GM06990 (cell line): ENCODE measurements around the gene DNAJA4.

Experiments used
- DNase-seq: peaks from one replicate; pipeline ENCODE4 v3.0.0-alpha.2; 2011; ENCODE audit not compliant: insufficient read length; ENCODE audit errors: extremely low read depth
- H3K27me3 ChIP-seq: replicated peaks from 2 replicates; pipeline ENCODE4 v1.6.0; 2011; ENCODE audit warnings: low read length; ENCODE audit not compliant: control insufficient read depth, insufficient read depth
- H3K36me3 ChIP-seq: 2 replicates; pipeline ENCODE4 v1.5.1; 2011; ENCODE audit warnings: low read length; ENCODE audit not compliant: control insufficient read depth, insufficient read depth
- H3K4me3 ChIP-seq: replicated peaks from 2 replicates; pipeline ENCODE4 v1.5.1; 2011; ENCODE audit warnings: low read depth, mild to moderate bottlenecking, control low read depth, low read length
- CTCF ChIP-seq: IDR thresholded peaks from 2 replicates; pipeline ENCODE4 v1.5.1; 2011; ENCODE audit warnings: low read length, control low read depth, mild to moderate bottlenecking, inconsistent platforms; ENCODE audit not compliant: insufficient read depth, poor library complexity, severe bottlenecking

Gene DNAJA4

GRCh38 chr15:78302579-78303312, 38.4 kb downstream of the DNAJA4 start:
- no peak for DNase-seq
- TF ChIP-seq CTCF, result no peak
- no peaks in the 10 kb centered on the region for H3K36me3 ChIP-seq

GRCh38 chr15:78304216-78305066, 40.1 kb downstream of the DNAJA4 start:
- no peak for TF ChIP-seq CTCF
- Histone ChIP-seq H3K27me3 (no peaks in the 10 kb centered on the region), H3K4me3 (no peak overlapping the region), H3K36me3 (no peaks in the 10 kb centered on the region)
- no peak for DNase-seq

More at GRCh38 chr15:78302579-78303312, 38.4 kb downstream of the DNAJA4 start:
- no peak overlapping the region for H3K4me3 ChIP-seq
- no peaks in the 10 kb centered on the region for H3K27me3 ChIP-seq

GRCh38 chr15:78306176-78306774, 41.9 kb downstream of the DNAJA4 start:
- H3K4me3 ChIP-seq, result no peak overlapping the region
- H3K27me3 ChIP-seq, result no peaks in the 10 kb centered on the region
- no peaks in the 10 kb centered on the region for H3K36me3 ChIP-seq
- no peak for DNase-seq
- TF ChIP-seq CTCF, result no peak

- Histone ChIP-seq H3K27me3 (no peaks in the 10 kb centered on the region), H3K4me3 (no peak overlapping the region)
- DNase-seq, result no peak
Measured at GRCh38 chr15:78307976-78308375, 43.6 kb downstream of the DNAJA4 start.

More at GRCh38 chr15:78307976-78308375, 43.6 kb downstream of the DNAJA4 start:
- H3K36me3 ChIP-seq, result no peaks in the 10 kb centered on the region
- no peak for TF ChIP-seq CTCF
